ENCODE data around the gene OR52A1. TPM values are rescaled to one million over a fixed set of nuclear protein-coding genes. Genes with fewer than 3 reads are reported as not detected.

OR52A1 gene
- 11.6 and 12.2 TPM in 2 replicates for total RNA-seq (2021; fragmentation: NEBNext Ultra II Directional; extraction: Animal tissue kit (Norgen Biotek cat#: 25700))
- 5.7 and 5.9 TPM in 2 replicates for polyA plus RNA-seq (2011; rRNA removed)
- 6.4 TPM for polyA plus RNA-seq (2011; cell fraction: cytosol; rRNA removed)
- polyA plus RNA-seq (2011; cell fraction: nucleus; rRNA removed): 5.6 TPM
- polyA plus RNA-seq (2012, experiment 1 of 2): 1.7 to 3.2 TPM (median 2.2 TPM) in 4 replicates
- 0.58 TPM for polyA plus RNA-seq (2012, experiment 2 of 2)
- 10.4 TPM for polyA plus RNA-seq (2013, experiment 1 of 2)
- polyA plus RNA-seq (2013, experiment 2 of 2): 10.5 TPM
- polyA minus RNA-seq (2011; rRNA and poly(A)+ RNA removed): 9.3 and 10.4 TPM in 2 replicates
- polyA minus RNA-seq (2011; cell fraction: cytosol; rRNA and poly(A)+ RNA removed): 2.1 TPM
- polyA minus RNA-seq (2011; cell fraction: nucleus; rRNA and poly(A)+ RNA removed): 5.8 TPM
- long read RNA-seq, experiment 1, partial matches to known transcripts: 3 of 18 reads
- long read RNA-seq, experiment 1, other reads (novel, unspliced or antisense): 14 of 18 reads
- long read RNA-seq, experiment 2, partial matches to known transcripts: 0 of 11 reads
- long read RNA-seq, experiment 2, other reads (novel, unspliced or antisense): 10 of 11 reads

- no peak within 1 kb of the TSS for H2AK5ac ChIP-seq (ENCODE audit: low read depth, low read length)
- no peaks in the 10 kb centered on the region for H3K36me3 ChIP-seq (ENCODE audit: control insufficient read depth in 2 of 4, insufficient read depth in 4 of 4, low read length in 3 of 4)
- H3K27me3 ChIP-seq (replicated peaks in 1 of 4; ENCODE audit: control insufficient read depth in 3 of 4, extremely low read depth in 1 of 4, insufficient read depth in 3 of 4, low read length in 3 of 4): peaks cover 0 to 1% (median 0%) of the 10 kb centered on the region in 4 experiments; a peak in 1 of 7 replicates
- ChIA-PET CTCF (ENCODE audit: partially characterized antibody) (interaction anchor here (0.8 to 2.9 kb wide), 2 partner anchors 9 to 13 kb away, joined by 3 to 7 read pairs; no protein-coding TSS in a partner anchor), POLR2A (ENCODE audit: partially characterized antibody) (no interaction called here)
- H2BK5ac ChIP-seq (ENCODE audit: low read depth, low read length): no peak within 1 kb of the TSS
- H3K9ac ChIP-seq (replicated peaks in 1 of 4; ENCODE audit: extremely low read depth in 1 of 4, low read depth in 3 of 4, low read length in 3 of 4): no peak within 1 kb of the TSS
- no peak within 1 kb of the TSS for H3K14ac ChIP-seq (ENCODE audit: insufficient read length)
- no peak within 1 kb of the TSS for H4K5ac ChIP-seq (ENCODE audit: insufficient read length, low read depth, low read length)
- no peaks in the 10 kb centered on the region for H4K20me1 ChIP-seq (replicated peaks in 1 of 2; ENCODE audit: control insufficient read depth in 1 of 2, insufficient read depth in 2 of 2, low read length in 2 of 2)
- H3K4ac ChIP-seq (replicated peaks; ENCODE audit: insufficient read length, low read depth, low read length): no peak within 1 kb of the TSS
- no peak within 1 kb of the TSS for H3K27ac ChIP-seq (ENCODE audit: low read depth, low read length)
- no peaks in the 10 kb centered on the region for H3K9me3 ChIP-seq (ENCODE audit: insufficient read depth in 2 of 2, low read depth in 1 of 2, low read length in 1 of 2)
- H2AFZ ChIP-seq (ENCODE audit: low read length): no peak within 1 kb of the TSS
- no peak within 1 kb of the TSS for H2BK120ac ChIP-seq (replicated peaks; ENCODE audit: low read depth, low read length)
- DNase-seq (ENCODE audit: low read depth in 1 of 2, low spot score in 2 of 2) (no peak), FAIRE-seq (no peak)
- no peak within 1 kb of the TSS for H3K56ac ChIP-seq (replicated peaks; ENCODE audit: insufficient read length, low read depth, low read length)
- no peak within 1 kb of the TSS for H4K91ac ChIP-seq (replicated peaks; ENCODE audit: insufficient read length, low read length)
- no peak within 1 kb of the TSS for H2BK20ac ChIP-seq (ENCODE audit: low read length)
- H3K4me1 ChIP-seq (replicated peaks in 1 of 4; ENCODE audit: control insufficient read depth in 3 of 4, insufficient read depth in 4 of 4, low read length in 3 of 4): no peaks in the 10 kb centered on the region
- no peak within 1 kb of the TSS for H3K18ac ChIP-seq (ENCODE audit: extremely low read depth, low read length)
- H3K79me1 ChIP-seq (ENCODE audit: low read depth, low read length): no peaks in the 10 kb centered on the region
- H3K4me2 ChIP-seq (ENCODE audit: insufficient read depth in 1 of 2, low read depth in 2 of 2, low read length in 2 of 2): no peak within 1 kb of the TSS
- no peak within 1 kb of the TSS for H3K4me3 ChIP-seq (ENCODE audit: extremely low read depth in 1 of 4, insufficient read depth in 2 of 4, low read depth in 3 of 4, low read length in 4 of 4)
- 94% methylated on average over 3 of the region's 3 CpGs; no CpG with 5 or more reads in 1 of the 2 experiments for WGBS, 2 experiments (ENCODE audit: extremely low coverage in 1 of 2, insufficient coverage in 1 of 2, insufficient read length in 1 of 2, insufficient replicate concordance in 2 of 2, low coverage in 1 of 2, low lambda C conversion rate in 2 of 2, missing lambda C conversion rate in 1 of 2)
- no peak within 1 kb of the TSS for H2BK12ac ChIP-seq (ENCODE audit: low read depth, low read length)
- H3K23ac ChIP-seq (ENCODE audit: insufficient read length): no peak within 1 kb of the TSS
- H3K79me2 ChIP-seq (ENCODE audit: control insufficient read depth in 1 of 2, insufficient read depth in 2 of 2, low read length in 2 of 2): no peaks in the 10 kb centered on the region
- no peak within 1 kb of the TSS for H2BK15ac ChIP-seq (ENCODE audit: low read length)
- H3K23me2 ChIP-seq (ENCODE audit: low read depth, low read length): no peaks in the 10 kb centered on the region
- H4K8ac ChIP-seq (ENCODE audit: extremely low read depth, insufficient read depth, low read length): no peak within 1 kb of the TSS
These were observed at the start of gene OR52A1 for GRCh38 chr11:5154657-5155056. TSS of gene OR52A1 (minus strand) at chr11:5154757. CDS start at chr11:5152369, 2,388 bp downstream.
